BLaER1 treated with 17β-estradiol and CSF1 and Interleukin-3, amounts not matched to agents 10 nM and 100 nM (cell line): Measurements from ENCODE around the gene GJD3.

ENCODE experiments used
- H3K27ac ChIP-seq, 11 experiments: shearing (Covaris generic); formaldehyde crosslinking; 2 replicates each; pipeline ENCODE4 v1.8.1; 2022
- H3K27me3 ChIP-seq, 11 experiments: shearing (Covaris generic); formaldehyde crosslinking; 2 replicates each; pipeline ENCODE4 v1.8.1; 2022
- H3K36me3 ChIP-seq, 11 experiments: shearing (Covaris generic); formaldehyde crosslinking; 2 replicates each; pipeline ENCODE4 v1.8.1; 2022
- H3K4me1 ChIP-seq, 10 experiments: shearing (Covaris generic); formaldehyde crosslinking; 2 replicates each; pipeline ENCODE4 v1.8.1; 2022
- H3K4me2 ChIP-seq, 11 experiments: shearing (Covaris generic); formaldehyde crosslinking; 2 replicates each; pipeline ENCODE4 v1.8.1; 2022
- H3K4me3 ChIP-seq, 10 experiments: shearing (Covaris generic); formaldehyde crosslinking; 2 replicates each; pipeline ENCODE4 v1.8.1; 2022
- H3K9ac ChIP-seq, 11 experiments: shearing (Covaris generic); formaldehyde crosslinking; 2 replicates each; pipeline ENCODE4 v1.8.1; 2022
- H3K9me3 ChIP-seq, 11 experiments: shearing (Covaris generic); formaldehyde crosslinking; replicated peaks in 1 of 11; 2 replicates each; pipeline ENCODE4 v1.8.1; 2022
- H4K20me1 ChIP-seq, 11 experiments: shearing (Covaris generic); formaldehyde crosslinking; 2 replicates each; pipeline ENCODE4 v1.8.1; 2022
- Cebpa-rat ChIP-seq, 11 experiments: shearing (Covaris generic); IDR thresholded peaks; 2 replicates each; pipeline ENCODE4 v1.8.1; 2022

The GJD3 gene

DNA sequence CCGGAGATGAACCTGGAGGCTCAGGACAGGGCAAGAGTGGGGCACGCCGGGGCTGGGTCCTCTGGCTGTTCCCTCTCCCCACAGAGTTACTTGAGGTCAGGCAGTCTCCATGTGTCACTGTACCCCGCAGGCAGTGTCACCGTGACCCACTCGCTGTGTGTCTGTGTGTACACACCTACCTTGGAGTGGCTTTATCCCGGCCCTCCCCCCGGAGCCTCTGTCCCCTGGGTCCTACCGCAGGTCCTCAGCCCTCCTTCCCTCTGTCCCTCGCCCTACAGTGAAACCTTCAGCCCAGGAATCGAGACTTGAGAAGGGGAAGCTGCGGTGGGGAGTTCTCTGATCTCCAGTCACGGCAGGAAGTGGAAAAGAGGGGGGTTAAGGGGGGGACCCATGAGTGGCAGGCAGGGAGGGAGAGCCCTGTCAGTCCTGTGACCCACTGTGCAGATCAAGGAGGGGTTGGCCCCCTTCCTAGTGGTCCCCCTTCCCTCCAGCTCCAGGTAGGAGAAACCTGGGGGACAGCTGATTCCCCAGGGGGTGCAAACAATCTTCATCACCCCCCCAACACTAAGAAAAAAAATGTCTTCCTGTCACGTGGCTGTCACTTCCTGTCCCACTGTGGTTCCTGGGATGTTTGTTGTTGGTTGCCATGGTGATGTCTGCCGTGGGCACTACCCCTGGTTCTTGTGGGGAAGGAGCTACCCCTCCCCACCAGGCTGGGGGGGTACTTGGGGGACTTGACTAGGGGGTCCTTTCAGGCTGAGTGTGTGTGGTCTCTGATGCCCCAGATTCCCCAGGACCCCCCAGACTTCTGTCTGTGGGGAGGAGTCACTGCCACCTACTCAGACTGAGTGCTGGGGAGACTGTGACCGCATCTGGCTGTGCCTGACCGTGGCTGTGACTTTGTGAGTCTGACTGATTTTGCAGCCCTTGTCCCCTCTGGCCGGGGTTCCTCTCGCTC, 41.9 kb downstream of the GJD3 start:
- Histone ChIP-seq H4K20me1 (peaks cover 17 to 92% (median 41%) of the 10 kb centered on the region in 11 experiments; a peak in 20 of 22 replicates), H3K27ac (peak overlapping the region; percentile 73 to 99 (median 87)), H3K9me3 (no peaks in the 10 kb centered on the region), H3K36me3 (no peaks in the 10 kb centered on the region), H3K9ac (peak overlapping the region; percentile 62 to 92 (median 72)), H3K4me1 (peaks cover 74 to 97% (median 91%) of the 10 kb centered on the region in 10 experiments), H3K4me2 (peak overlapping the region; percentile 95 to 100 (median 99)), H3K4me3 (peak overlapping the region; percentile 45 to 100 (median 70)), H3K27me3 (peaks cover 0 to 6% (median 0%) of the 10 kb centered on the region in 11 experiments; a peak in 2 of 22 replicates)
- TF ChIP-seq Cebpa-rat (IDR thresholded peaks at IDR 0.05): no peak

GRCh38 chr17:40321961-40322357, 42.6 kb downstream of the GJD3 start:
- peaks cover 17 to 90% (median 41%) of the 10 kb centered on the region in 11 experiments; a peak in 20 of 22 replicates for H4K20me1 ChIP-seq
- peaks cover 0 to 6% (median 0%) of the 10 kb centered on the region in 11 experiments; a peak in 2 of 22 replicates for H3K27me3 ChIP-seq
- H3K9ac ChIP-seq: peak overlapping the region; percentile 62 to 92 (median 72)
- H3K4me1 ChIP-seq: peaks cover 74 to 97% (median 91%) of the 10 kb centered on the region in 10 experiments
- H3K4me2 ChIP-seq: peak overlapping the region; percentile 95 to 100 (median 99)
- no peak for TF ChIP-seq Cebpa-rat (IDR thresholded peaks at IDR 0.05)
- no peaks in the 10 kb centered on the region for H3K36me3 ChIP-seq
- H3K4me3 ChIP-seq: peak overlapping the region; percentile 39 to 100 (median 70)
- peak overlapping the region; percentile 73 to 99 (median 87) for H3K27ac ChIP-seq
- H3K9me3 ChIP-seq: no peaks in the 10 kb centered on the region

GRCh38 chr17:40321524-40321929, 43.0 kb downstream of the GJD3 start:
- no peaks in the 10 kb centered on the region for H3K36me3 ChIP-seq
- H3K4me3 ChIP-seq: peak overlapping the region; percentile 39 to 100 (median 70); a peak in 16 of 20 replicates
- peaks cover 0 to 6% (median 0%) of the 10 kb centered on the region in 11 experiments; a peak in 2 of 22 replicates for H3K27me3 ChIP-seq
- H3K4me2 ChIP-seq: peak overlapping the region; percentile 95 to 100 (median 99)
- peaks cover 17 to 87% (median 41%) of the 10 kb centered on the region in 11 experiments; a peak in 20 of 22 replicates for H4K20me1 ChIP-seq
- no peaks in the 10 kb centered on the region for H3K9me3 ChIP-seq
- peak overlapping the region in 9 of 11 experiments; percentile 81 to 99 (median 90); a peak in 11 of 22 replicates for H3K27ac ChIP-seq
- peak overlapping the region; percentile 62 to 92 (median 72); a peak in 20 of 22 replicates for H3K9ac ChIP-seq
- no peak for TF ChIP-seq Cebpa-rat (IDR thresholded peaks at IDR 0.05)
- peaks cover 74 to 97% (median 91%) of the 10 kb centered on the region in 10 experiments for H3K4me1 ChIP-seq

DNA sequence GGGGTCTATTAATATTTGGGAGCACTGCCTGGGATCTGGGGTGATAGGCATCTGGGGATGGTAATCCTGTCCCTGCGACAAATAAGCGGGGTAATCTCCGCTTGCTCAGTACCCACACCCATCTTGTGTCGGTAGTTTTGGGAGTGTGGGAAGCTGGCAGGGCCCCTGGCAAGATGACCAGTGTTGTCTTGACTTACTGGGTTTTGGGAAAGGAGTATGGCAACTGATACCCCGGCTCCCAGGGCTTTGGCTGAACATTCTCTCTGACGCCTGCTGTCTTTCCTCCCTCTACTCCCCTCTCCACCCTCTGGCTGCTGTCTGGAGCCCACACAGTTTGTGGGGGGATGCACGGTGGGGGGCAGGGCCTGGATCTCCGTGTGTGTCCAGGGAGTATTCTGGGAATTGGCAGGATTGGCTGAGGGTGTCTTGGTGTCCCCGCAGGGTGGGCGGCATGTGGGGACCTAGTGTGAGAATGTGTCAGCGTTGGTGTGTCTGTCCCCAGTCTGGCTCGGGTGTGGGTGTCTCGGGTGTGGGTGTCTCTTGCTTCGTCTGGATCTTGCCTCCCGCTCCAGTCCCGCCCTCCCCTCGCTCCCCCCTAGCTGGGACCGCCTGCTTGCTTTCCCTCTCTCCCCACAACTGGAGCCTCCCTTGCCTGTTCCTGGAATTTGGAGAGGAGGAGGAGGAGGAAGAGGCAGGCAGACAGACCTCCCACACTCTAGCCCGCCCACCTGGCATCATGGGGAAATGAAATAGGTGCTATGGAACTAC, 43.6 kb downstream of the GJD3 start:
- peak overlapping the region in 7 of 11 experiments; percentile 62 to 92 (median 89); a peak in 14 of 22 replicates for H3K9ac ChIP-seq
- H3K9me3 ChIP-seq: no peaks in the 10 kb centered on the region
- H3K27me3 ChIP-seq: peaks cover 0 to 6% (median 0%) of the 10 kb centered on the region in 11 experiments; a peak in 2 of 22 replicates
- peaks cover 74 to 97% (median 91%) of the 10 kb centered on the region in 10 experiments for H3K4me1 ChIP-seq
- peak overlapping the region in 6 of 11 experiments; percentile 2 to 99 (median 90); a peak in 9 of 22 replicates for H3K27ac ChIP-seq
- no peak for TF ChIP-seq Cebpa-rat (IDR thresholded peaks at IDR 0.05)
- peak overlapping the region in 7 of 10 experiments; percentile 2 to 100 (median 96); a peak in 13 of 20 replicates for H3K4me3 ChIP-seq
- H3K4me2 ChIP-seq: peak overlapping the region; percentile 95 to 100 (median 99)
- H4K20me1 ChIP-seq: peaks cover 17 to 81% (median 41%) of the 10 kb centered on the region in 11 experiments; a peak in 20 of 22 replicates
- H3K36me3 ChIP-seq: no peaks in the 10 kb centered on the region

DNA sequence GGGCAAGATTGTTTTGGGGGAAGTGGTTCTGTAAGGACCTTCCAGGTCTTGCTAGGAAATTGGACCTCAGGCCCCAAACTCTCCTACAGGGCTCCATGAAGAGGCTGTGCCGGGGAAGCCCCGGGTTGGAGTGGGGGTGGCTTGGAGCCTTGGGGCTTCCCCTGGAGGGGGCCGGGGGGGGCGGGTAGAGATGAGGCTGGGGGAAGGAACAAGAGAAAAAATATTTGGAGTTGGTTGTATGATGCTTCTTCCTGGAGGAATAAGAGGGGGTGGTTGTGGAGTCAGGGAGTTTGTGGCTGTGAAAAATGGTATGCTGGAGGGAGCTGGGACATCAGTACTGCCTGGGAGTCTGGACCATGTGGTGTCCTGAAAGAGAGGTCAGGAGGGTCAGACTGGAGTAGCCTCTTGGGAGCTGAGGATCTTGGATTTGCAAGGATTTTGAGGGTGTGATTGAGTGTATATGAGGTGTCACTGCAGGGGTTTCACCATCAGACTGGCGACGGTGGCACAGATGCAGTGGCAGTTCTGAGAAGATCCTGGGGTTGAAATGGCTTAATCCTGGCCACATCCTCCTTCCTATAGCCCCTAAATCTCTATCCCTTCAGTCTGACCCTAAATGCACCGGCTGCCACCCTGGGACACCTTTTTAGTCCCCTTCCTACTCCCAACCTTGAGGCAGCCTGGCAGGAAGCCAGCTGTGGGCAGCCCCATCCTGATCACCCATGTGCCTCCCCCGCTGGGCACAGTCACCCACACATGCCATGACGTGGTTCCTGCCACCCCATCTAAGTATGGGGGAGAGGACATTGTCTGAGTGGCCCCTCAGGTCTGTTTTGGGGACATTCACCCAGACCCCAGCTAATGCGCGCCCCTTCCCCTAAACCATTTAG, 44.6 kb downstream of the GJD3 start:
- Histone ChIP-seq H3K27ac (peak overlapping the region in 6 of 11 experiments; percentile 2 to 99 (median 30); a peak in 7 of 22 replicates), H3K9ac (peak overlapping the region in 8 of 11 experiments; percentile 3 to 92 (median 89); a peak in 13 of 22 replicates), H3K36me3 (no peaks in the 10 kb centered on the region), H3K27me3 (peaks cover 0 to 6% (median 0%) of the 10 kb centered on the region in 11 experiments; a peak in 2 of 22 replicates), H3K9me3 (no peaks in the 10 kb centered on the region), H3K4me2 (peak overlapping the region; percentile 95 to 100 (median 99)), H3K4me3 (peak overlapping the region in 8 of 10 experiments; percentile 17 to 100 (median 92); a peak in 14 of 20 replicates), H4K20me1 (peaks cover 17 to 72% (median 41%) of the 10 kb centered on the region in 11 experiments; a peak in 20 of 22 replicates), H3K4me1 (peaks cover 74 to 96% (median 91%) of the 10 kb centered on the region in 10 experiments)
- TF ChIP-seq Cebpa-rat (IDR thresholded peaks at IDR 0.05): no peak

DNA sequence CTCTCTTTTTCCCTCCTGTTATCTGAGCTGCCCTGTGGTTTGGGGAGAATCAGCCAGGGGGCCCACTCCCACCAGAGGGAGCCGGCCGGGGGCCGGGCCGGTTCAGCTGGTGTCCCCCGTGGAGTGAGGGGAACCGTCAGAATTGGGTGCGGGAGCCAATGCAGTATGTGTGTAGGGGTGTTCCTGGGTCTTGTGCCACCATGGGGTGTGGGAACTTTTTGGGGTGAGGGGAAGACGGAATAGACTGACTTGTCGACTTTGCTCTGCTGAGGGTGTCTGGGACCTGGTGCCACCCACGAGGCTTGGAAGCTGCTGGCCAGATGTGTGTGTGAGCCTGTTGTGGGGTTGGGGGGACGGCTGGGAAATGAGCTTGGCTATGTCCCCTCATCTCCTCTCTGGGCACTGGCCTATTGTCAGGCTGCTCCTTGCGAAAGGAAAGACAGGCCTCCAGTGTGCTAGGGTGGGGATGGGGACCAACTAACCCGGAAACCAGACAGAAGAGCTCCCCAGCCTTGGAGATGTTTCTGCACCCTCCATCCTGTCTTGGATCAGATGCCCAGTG, 45.6 kb downstream of the GJD3 start:
- H3K27ac ChIP-seq: peak overlapping the region; percentile 82 to 92 (median 89)
- peaks cover 72 to 96% (median 90%) of the 10 kb centered on the region in 10 experiments for H3K4me1 ChIP-seq
- peaks cover 0 to 6% (median 0%) of the 10 kb centered on the region in 11 experiments; a peak in 2 of 22 replicates for H3K27me3 ChIP-seq
- no peak for TF ChIP-seq Cebpa-rat (IDR thresholded peaks at IDR 0.05)
- H3K9me3 ChIP-seq: no peaks in the 10 kb centered on the region
- H3K4me2 ChIP-seq: peak overlapping the region; percentile 95 to 100 (median 99)
- peak overlapping the region; percentile 77 to 100 (median 88) for H3K4me3 ChIP-seq
- peak overlapping the region; percentile 82 to 92 (median 89) for H3K9ac ChIP-seq
- H3K36me3 ChIP-seq: no peaks in the 10 kb centered on the region
- peaks cover 17 to 63% (median 41%) of the 10 kb centered on the region in 11 experiments; a peak in 20 of 22 replicates for H4K20me1 ChIP-seq
